IPS-20b (cell line): ENCODE measurements around the gene PACRG.

Experiments
- H3K27ac ChIP-seq: one replicate; pipeline ENCODE4 v1.5.1; 2013; ENCODE audit warnings: low read length
- H3K27me3 ChIP-seq: 2 replicates; pipeline ENCODE4 v1.6.1; 2013; ENCODE audit warnings: mild to moderate bottlenecking, low read length, inconsistent platforms; ENCODE audit not compliant: insufficient read depth
- H3K36me3 ChIP-seq: 2 replicates; pipeline ENCODE4 v1.6.1; 2013; ENCODE audit warnings: low read depth, mild to moderate bottlenecking, inconsistent platforms, low read length, moderate library complexity; ENCODE audit not compliant: insufficient read depth
- H3K4me1 ChIP-seq: 2 replicates; pipeline ENCODE4 v1.6.1; 2013; ENCODE audit warnings: mild to moderate bottlenecking, control low read depth, inconsistent platforms, low read length, moderate library complexity; ENCODE audit not compliant: insufficient read depth
- H3K4me3 ChIP-seq: 2 replicates; pipeline ENCODE4 v1.5.1; 2013; ENCODE audit warnings: mild to moderate bottlenecking, low read length, inconsistent platforms
- H3K9ac ChIP-seq: 2 replicates; pipeline ENCODE4 v1.6.1; 2013; ENCODE audit warnings: low read depth, mild to moderate bottlenecking, inconsistent platforms, low read length, moderate library complexity
- H3K9me3 ChIP-seq: 2 replicates; pipeline ENCODE4 v1.6.1; 2013; ENCODE audit warnings: mild to moderate bottlenecking, low read depth, low read length, inconsistent platforms; ENCODE audit not compliant: insufficient read depth

PACRG gene

DNA sequence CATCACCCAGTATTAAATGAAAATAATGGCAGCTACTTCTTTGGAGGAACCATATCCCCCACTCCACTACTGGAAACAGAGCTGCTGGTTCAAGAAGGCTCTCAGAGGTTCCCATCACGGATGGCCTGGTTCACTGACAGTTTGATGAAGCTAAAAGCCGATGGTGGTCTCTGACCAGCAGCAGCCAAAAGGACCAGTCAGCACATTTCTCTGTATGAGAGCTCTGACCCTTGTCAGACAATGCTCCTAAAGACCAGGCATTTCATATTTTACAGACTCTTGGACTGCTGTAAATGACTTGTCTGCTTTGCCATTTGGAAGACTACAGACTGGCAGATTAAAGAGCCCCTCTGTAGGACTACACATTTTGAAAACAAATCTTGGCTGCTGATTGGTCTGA, 16.8 kb upstream of the PACRG start:
- no peak overlapping the region for H3K27ac ChIP-seq
- peaks cover 3% of the 10 kb centered on the region; the same call in 1 of the 2 replicates for H3K9me3 ChIP-seq
- H3K4me1 ChIP-seq: peaks cover 4% of the 10 kb centered on the region; the same call in 1 of the 2 replicates
- no peaks in the 10 kb centered on the region for H3K27me3 ChIP-seq
- no peak overlapping the region for H3K4me3 ChIP-seq
- H3K36me3 ChIP-seq: no peaks in the 10 kb centered on the region
- H3K9ac ChIP-seq: no peak overlapping the region

DNA sequence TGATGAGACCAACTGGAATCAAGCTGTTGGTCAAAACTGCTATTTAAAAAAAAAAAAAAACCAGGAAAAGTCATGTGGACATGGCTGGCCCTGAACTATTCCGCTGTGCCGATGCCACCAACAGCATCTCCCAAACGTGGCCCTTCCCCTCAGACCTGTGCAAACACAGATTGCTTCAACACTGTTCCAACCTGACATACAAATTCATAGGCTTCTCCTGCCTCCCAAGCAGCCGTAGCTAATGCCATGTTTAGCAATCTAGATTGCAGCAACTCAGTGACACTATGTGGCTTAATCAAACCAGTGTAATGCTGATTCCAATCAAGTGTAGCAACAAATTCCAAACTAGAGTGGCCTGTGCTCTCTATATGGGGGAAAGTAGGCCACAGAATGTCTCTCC, 16.4 kb upstream of the PACRG start:
- Histone ChIP-seq H3K4me1 (peaks cover 4% of the 10 kb centered on the region; the same call in 1 of the 2 replicates), H3K9me3 (peaks cover 3% of the 10 kb centered on the region; the same call in 1 of the 2 replicates), H3K36me3 (no peaks in the 10 kb centered on the region), H3K27me3 (no peaks in the 10 kb centered on the region), H3K4me3 (no peak overlapping the region), H3K9ac (no peak overlapping the region), H3K27ac (no peak overlapping the region)

DNA sequence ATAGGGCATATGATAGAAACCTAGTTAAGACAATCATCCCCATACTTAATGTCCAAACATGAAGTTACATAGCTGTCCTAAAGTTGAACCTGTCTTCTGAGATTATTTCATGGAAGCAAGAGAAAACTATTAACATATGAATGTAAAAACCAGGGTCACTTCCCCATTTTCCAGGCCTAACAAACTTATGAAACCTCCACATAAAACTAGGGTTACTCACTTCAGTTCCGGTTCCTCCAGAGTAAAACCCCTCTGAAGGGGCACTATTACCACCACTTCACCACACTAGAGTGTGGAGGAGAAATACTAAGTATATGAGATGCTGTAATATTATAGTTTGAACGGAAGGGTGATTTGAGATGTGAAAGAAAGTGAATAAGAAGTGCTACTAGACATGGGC, 15.1 kb upstream of the PACRG start:
- H3K27ac ChIP-seq: no peak overlapping the region
- no peak overlapping the region for H3K4me3 ChIP-seq
- peaks cover 9% of the 10 kb centered on the region for H3K9me3 ChIP-seq
- no peaks in the 10 kb centered on the region for H3K27me3 ChIP-seq
- peaks cover 4% of the 10 kb centered on the region; the same call in 1 of the 2 replicates for H3K4me1 ChIP-seq
- no peaks in the 10 kb centered on the region for H3K36me3 ChIP-seq
- no peak overlapping the region for H3K9ac ChIP-seq

DNA sequence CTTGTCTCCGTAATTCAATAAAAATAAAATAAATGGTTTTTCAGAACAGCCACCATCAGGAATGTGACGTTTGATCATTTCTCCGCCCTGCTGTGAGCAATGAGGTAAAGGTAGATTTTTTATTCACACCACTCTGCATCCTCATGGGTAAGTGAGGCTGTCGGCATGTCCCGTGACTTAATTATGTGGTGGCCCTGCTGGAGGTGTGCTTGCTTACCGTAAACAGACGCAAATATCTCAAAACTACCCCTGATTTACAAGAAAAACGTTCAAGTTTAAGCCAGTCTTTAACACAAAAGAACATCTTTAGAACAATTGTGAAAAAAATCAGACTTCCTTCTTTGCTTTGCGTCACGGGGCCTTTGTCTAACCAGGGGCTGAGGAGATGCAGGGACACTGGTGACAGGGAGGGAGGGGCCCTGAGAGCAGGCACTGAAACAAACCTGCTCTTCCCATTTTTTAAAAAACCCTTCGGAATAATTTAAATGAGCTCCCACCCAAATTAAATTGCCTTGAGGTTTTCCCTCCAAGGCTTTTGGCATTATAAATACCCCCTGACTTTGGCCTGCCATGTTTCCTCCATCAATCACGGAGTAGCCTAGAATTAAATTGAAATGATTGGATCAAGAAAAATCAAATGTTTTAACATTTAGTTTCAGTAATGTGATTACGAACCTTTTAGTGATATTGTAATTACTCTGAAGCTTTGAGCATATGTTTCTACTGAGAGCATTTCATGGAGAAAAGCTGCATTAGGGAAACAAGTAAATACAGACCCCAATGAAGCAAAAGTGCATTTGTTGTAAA, 13.6 kb upstream of the PACRG start:
- Histone ChIP-seq H3K36me3 (no peaks in the 10 kb centered on the region), H3K9me3 (peaks cover 9% of the 10 kb centered on the region), H3K4me3 (no peak overlapping the region), H3K4me1 (peaks cover 4% of the 10 kb centered on the region; the same call in 1 of the 2 replicates), H3K9ac (no peak overlapping the region), H3K27me3 (no peaks in the 10 kb centered on the region), H3K27ac (no peak overlapping the region)

DNA sequence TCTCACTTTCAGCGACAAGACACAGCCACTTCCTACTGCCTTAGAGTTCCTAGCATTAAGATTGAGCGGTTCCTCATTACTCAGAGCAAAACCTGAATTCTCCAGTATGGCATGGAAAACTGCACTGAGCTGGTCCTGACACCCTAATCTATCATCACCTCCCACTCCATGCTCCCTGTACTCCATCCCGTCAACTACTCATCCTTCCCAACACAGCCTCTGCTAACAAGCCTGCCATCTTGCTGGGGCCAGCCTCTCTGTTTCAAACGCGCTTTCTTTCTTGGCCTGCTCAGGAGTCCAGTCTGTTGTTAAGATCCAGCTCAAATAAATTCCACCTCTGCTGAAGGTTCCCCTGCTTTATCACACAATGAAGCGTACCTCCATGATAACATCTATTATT, 12.2 kb upstream of the PACRG start:
- Histone ChIP-seq H3K27ac (no peak overlapping the region), H3K27me3 (no peaks in the 10 kb centered on the region), H3K36me3 (no peaks in the 10 kb centered on the region), H3K4me1 (peaks cover 4% of the 10 kb centered on the region; the same call in 1 of the 2 replicates), H3K4me3 (no peak overlapping the region), H3K9ac (no peak overlapping the region), H3K9me3 (peaks cover 5% of the 10 kb centered on the region; the same call in 1 of the 2 replicates)

DNA sequence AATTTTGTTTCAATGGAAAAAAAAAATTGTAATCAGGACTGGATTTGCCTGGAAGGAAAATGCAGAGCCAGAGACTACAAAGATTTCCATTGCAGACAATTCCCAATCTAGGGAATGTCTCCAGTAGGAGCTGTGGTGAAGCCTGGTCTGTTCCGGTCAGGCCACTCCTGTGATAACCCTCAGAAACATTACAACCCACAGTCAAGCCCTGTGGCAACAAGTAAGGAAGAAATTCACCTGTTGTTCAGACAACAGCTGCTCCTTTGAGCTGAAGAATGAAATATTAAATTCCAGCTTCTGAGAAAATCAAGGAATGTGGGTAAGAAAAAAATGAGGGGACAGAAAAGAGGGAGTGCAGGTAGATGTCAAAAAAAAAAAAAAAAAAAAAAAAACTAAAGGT, 8.2 kb upstream of the PACRG start:
- no peaks in the 10 kb centered on the region for H3K27me3 ChIP-seq
- H3K9me3 ChIP-seq: peaks cover 5% of the 10 kb centered on the region; the same call in 1 of the 2 replicates
- H3K4me3 ChIP-seq: no peak overlapping the region
- no peaks in the 10 kb centered on the region for H3K36me3 ChIP-seq
- no peaks in the 10 kb centered on the region; the same call in 1 of the 2 replicates for H3K4me1 ChIP-seq
- no peak overlapping the region for H3K9ac ChIP-seq
- no peak overlapping the region for H3K27ac ChIP-seq

DNA sequence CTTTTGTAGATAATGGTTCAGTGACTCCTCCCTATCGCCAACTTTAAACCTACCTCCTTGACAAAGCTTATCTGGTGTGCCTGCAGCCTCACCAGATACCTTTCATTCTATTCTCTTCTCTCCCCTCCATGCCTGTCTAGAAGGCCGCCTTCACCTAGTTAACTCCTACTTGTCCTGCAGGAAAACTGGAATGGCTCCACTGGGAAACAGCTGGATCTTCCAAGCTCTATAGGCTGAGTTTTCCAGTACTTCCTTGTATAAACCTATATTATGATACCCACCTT, 6.4 kb upstream of the PACRG start:
- Histone ChIP-seq H3K27me3 (peaks cover 2% of the 10 kb centered on the region; the same call in 1 of the 2 replicates), H3K9ac (no peak overlapping the region), H3K27ac (no peak overlapping the region), H3K9me3 (peaks cover 5% of the 10 kb centered on the region; the same call in 1 of the 2 replicates), H3K4me3 (no peak overlapping the region), H3K36me3 (no peaks in the 10 kb centered on the region), H3K4me1 (no peaks in the 10 kb centered on the region)

DNA sequence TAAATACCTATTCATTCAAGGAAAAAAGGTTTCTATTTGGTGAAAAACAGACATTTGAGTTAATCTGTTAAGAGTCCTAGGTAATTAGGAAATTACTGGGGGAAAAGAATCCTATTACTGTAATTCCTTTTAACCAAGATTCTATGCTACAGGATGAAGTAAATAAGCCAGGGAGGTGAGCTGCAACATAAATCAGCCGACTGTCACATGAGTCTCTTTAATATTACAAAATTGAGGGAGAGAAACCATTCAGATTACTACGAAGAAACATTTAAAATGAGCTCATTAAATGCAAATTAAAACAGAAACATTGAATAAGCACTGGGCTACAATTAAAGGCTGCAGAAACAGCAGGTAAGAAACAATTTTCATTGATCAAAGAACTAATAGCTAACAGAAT, 5.5 kb upstream of the PACRG start:
- H3K9ac ChIP-seq: no peak overlapping the region
- H3K9me3 ChIP-seq: no peaks in the 10 kb centered on the region; the same call in 1 of the 2 replicates
- no peaks in the 10 kb centered on the region for H3K36me3 ChIP-seq
- H3K27me3 ChIP-seq: peaks cover 9% of the 10 kb centered on the region
- H3K27ac ChIP-seq: no peak overlapping the region
- no peak overlapping the region for H3K4me3 ChIP-seq
- H3K4me1 ChIP-seq: peaks cover 2% of the 10 kb centered on the region; the same call in 1 of the 2 replicates

DNA sequence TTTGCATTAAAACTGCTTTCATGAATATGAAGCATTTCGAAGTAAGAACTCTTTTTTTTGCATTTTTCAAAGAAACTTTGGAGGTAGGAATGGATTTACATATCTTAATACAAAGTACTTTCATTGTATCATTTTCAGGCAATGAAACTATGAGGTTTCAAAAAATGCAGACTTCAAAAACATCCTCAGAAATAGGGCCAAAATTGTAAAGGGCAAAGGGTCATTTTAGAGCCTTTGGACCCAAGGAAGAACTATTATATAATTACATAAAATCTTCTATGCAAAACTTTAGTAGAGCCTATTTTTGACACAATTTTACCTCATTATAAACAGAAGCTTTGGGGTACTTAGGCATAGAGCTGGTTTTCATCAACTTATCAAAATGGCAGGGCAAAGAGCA, 5.1 kb upstream of the PACRG start:
- Histone ChIP-seq H3K9ac (no peak overlapping the region), H3K4me1 (peaks cover 2% of the 10 kb centered on the region; the same call in 1 of the 2 replicates), H3K4me3 (no peak overlapping the region), H3K36me3 (no peaks in the 10 kb centered on the region), H3K9me3 (no peaks in the 10 kb centered on the region), H3K27me3 (peaks cover 9% of the 10 kb centered on the region), H3K27ac (no peak overlapping the region)

DNA sequence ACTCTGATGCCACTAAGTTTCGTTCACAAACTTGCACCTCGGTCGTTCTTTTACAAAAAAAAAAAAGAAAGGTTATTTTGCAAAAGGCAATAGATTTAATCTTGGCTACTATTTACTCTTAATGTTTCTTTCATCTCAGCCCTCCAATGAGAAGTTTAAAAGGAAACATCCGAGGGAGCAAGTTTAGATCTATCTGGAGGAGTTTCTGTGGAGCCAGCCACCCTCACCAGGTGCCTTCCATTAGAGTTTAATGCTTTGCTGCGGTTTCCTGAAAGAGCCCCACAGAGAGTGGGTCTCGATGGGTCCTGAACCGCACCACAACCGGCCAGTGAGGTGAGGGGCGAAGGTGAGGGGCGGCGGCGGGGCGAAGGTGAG, 840 bp upstream of the PACRG start:
- Histone ChIP-seq H3K27ac (no peak overlapping the region), H3K36me3 (no peaks in the 10 kb centered on the region), H3K4me1 (peaks cover 7% of the 10 kb centered on the region; the same call in 1 of the 2 replicates), H3K4me3 (peak overlapping the region; percentile 73), H3K9me3 (no peaks in the 10 kb centered on the region), H3K9ac (peak overlapping the region; percentile 62; the same call in 1 of the 2 replicates), H3K27me3 (peaks cover 9% of the 10 kb centered on the region)

DNA sequence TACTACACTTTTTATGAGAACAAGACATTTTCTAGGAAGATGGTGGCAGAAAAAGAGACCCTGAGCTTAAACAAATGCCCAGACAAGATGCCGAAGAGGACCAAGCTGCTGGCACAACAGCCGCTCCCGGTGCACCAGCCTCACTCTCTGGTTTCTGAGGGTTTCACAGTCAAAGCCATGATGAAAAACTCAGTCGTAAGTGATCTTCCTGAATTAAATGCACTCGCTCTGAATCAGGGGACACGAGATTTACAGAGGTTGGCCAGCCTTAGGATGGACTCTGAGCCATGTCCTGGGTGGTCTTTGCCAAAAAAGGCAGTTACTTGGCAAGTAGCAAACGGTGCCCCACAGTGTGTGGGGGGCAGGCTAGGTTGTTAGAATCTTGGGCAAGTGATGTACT, 423 bp downstream of the PACRG start:
- Histone ChIP-seq H3K4me3 (peak overlapping the region; percentile 60; the same call in 1 of the 2 replicates), H3K27me3 (peaks cover 9% of the 10 kb centered on the region), H3K9me3 (no peaks in the 10 kb centered on the region), H3K36me3 (no peaks in the 10 kb centered on the region), H3K4me1 (peaks cover 7% of the 10 kb centered on the region; the same call in 1 of the 2 replicates), H3K9ac (no peak overlapping the region; the same call in 1 of the 2 replicates), H3K27ac (no peak overlapping the region)

DNA sequence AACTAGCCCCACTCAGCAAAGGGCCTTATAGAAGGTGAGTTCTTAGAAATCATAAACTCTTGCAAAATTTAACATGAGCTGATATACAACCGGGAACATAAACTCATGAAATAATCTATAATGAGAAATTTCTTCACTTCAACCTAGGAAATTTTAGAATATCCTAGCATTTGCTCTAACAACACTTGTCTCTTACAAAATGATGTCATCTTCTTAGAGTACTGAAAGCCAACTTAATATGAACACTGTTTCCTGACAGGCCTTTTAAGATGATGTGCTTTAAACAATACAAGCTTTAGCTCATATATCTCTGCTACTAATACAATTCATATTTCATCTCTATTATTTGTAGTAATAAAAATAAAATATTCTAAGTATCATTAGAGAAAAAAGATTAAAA, 932 bp downstream of the PACRG start:
- H3K4me3 ChIP-seq: no peak overlapping the region
- peaks cover 7% of the 10 kb centered on the region; the same call in 1 of the 2 replicates for H3K4me1 ChIP-seq
- no peak overlapping the region for H3K27ac ChIP-seq
- no peaks in the 10 kb centered on the region for H3K9me3 ChIP-seq
- no peaks in the 10 kb centered on the region for H3K36me3 ChIP-seq
- no peak overlapping the region for H3K9ac ChIP-seq
- peaks cover 9% of the 10 kb centered on the region for H3K27me3 ChIP-seq
